H1 (cell line): ENCODE results near the gene COL19A1. TPM values are rescaled to one million over a fixed set of nuclear protein-coding genes. Genes with fewer than 3 reads are reported as not detected.

Experiments used
- CTCF ChIA-PET: fragments of 300-600 bp; sonication (Branson Sonifier 250); formaldehyde crosslinking; loops from one replicate; lab custom pipeline; 2021; ENCODE audit not compliant: partially characterized antibody; lab: Charles Lee
- POLR2A ChIA-PET: fragments of 300-600 bp; sonication (Branson Sonifier 250); formaldehyde crosslinking; loops from one replicate; lab custom pipeline; 2021; ENCODE audit warnings: inconsistent platforms; ENCODE audit not compliant: partially characterized antibody; lab: Charles Lee
- DNase-seq, 2 experiments: peaks; one replicate each; pipeline versions ENCODE4 v3.0.0 to v3.0.0-alpha.2; 2010 to 2022; ENCODE audit warnings: low spot score in 2 of 2, low read depth in 1 of 2, mixed read lengths in 1 of 2
- FAIRE-seq: peaks from 2 replicates; lab custom pipeline; 2011; peaks lifted over from hg19 to GRCh38; lab: Jason Lieb, UNC
- H2AFZ ChIP-seq: 2 replicates; pipeline ENCODE4 v1.8.1; 2012; ENCODE audit warnings: low read length, inconsistent platforms
- H2AK5ac ChIP-seq: 2 replicates; pipeline ENCODE4 v1.6.1; 2013; ENCODE audit warnings: low read depth, low read length
- H2BK120ac ChIP-seq: replicated peaks from 2 replicates; pipeline ENCODE3; 2013; ENCODE audit warnings: low read depth, low read length, inconsistent platforms
- H2BK12ac ChIP-seq: 2 replicates; pipeline ENCODE4 v1.6.1; 2013; ENCODE audit warnings: low read depth, low read length
- H2BK15ac ChIP-seq: 2 replicates; pipeline ENCODE4 v1.6.1; 2013; ENCODE audit warnings: low read length
- H2BK20ac ChIP-seq: 2 replicates; pipeline ENCODE4 v1.6.1; 2013; ENCODE audit warnings: low read length
- H2BK5ac ChIP-seq: 2 replicates; pipeline ENCODE4 v1.6.1; 2013; ENCODE audit warnings: low read depth, low read length
- H3K14ac ChIP-seq: 2 replicates; pipeline ENCODE4 v1.6.1; 2013; ENCODE audit warnings: inconsistent platforms; ENCODE audit not compliant: insufficient read length
- H3K18ac ChIP-seq: 2 replicates; pipeline ENCODE4 v1.6.1; 2013; ENCODE audit warnings: low read length; ENCODE audit errors: extremely low read depth
- H3K23ac ChIP-seq: 2 replicates; pipeline ENCODE4 v1.6.1; 2013; ENCODE audit warnings: inconsistent platforms; ENCODE audit not compliant: insufficient read length
- H3K23me2 ChIP-seq: 2 replicates; pipeline ENCODE4 v1.6.1; 2013; ENCODE audit warnings: low read depth, low read length
- H3K27ac ChIP-seq: 2 replicates; pipeline ENCODE4 v1.6.1; 2011; ENCODE audit warnings: low read depth, low read length, inconsistent platforms
- H3K27me3 ChIP-seq, 4 experiments: replicated peaks in 1 of 4; 1 replicate in 1 of 4; 2 replicates in 3 of 4; pipeline versions ENCODE4 v1.6.1 to v1.8.1; 2011 to 2013; ENCODE audit warnings: low read length in 3 of 4, mild to moderate bottlenecking in 3 of 4, inconsistent platforms in 2 of 4, mixed read lengths in 2 of 4, moderate library complexity in 1 of 4; ENCODE audit not compliant: control insufficient read depth in 3 of 4, insufficient read depth in 3 of 4; ENCODE audit errors: extremely low read depth in 1 of 4
- H3K36me3 ChIP-seq, 4 experiments: 2 replicates each; pipeline versions ENCODE4 v1.6.1 to v1.8.1; 2011 to 2013; ENCODE audit warnings: mild to moderate bottlenecking in 4 of 4, low read length in 3 of 4, moderate library complexity in 2 of 4, control low read depth in 1 of 4, inconsistent platforms in 1 of 4; ENCODE audit not compliant: insufficient read depth in 4 of 4, control insufficient read depth in 2 of 4
- H3K4ac ChIP-seq: replicated peaks from 2 replicates; pipeline ENCODE3; 2013; ENCODE audit warnings: low read length, low read depth, mixed read lengths, inconsistent platforms; ENCODE audit not compliant: insufficient read length
- H3K4me1 ChIP-seq, 4 experiments: replicated peaks in 1 of 4; 1 replicate in 1 of 4; 2 replicates in 3 of 4; pipeline versions ENCODE4 v1.6.1 to v1.8.1; 2011 to 2013; ENCODE audit warnings: low read length in 3 of 4, inconsistent platforms in 2 of 4, mixed read lengths in 1 of 4; ENCODE audit not compliant: insufficient read depth in 4 of 4, control insufficient read depth in 3 of 4
- H3K4me2 ChIP-seq, 2 experiments: 2 replicates each; pipeline versions ENCODE4 v1.6.1 to v1.8.1; 2011 to 2013; ENCODE audit warnings: low read depth in 2 of 2, low read length in 2 of 2, control low read depth in 1 of 2, inconsistent platforms in 1 of 2, mild to moderate bottlenecking in 1 of 2; ENCODE audit not compliant: insufficient read depth in 1 of 2
- H3K4me3 ChIP-seq, 4 experiments: fragments of 200-600, 300-600 bp in 1 of 4; sonication (generic), shearing (Covaris generic), sonication (Bioruptor Twin) in 1 of 4; 2 replicates each; pipeline versions ENCODE4 v1.5.1 to v1.8.1; 2011 to 2016; ENCODE audit warnings: low read length in 4 of 4, low read depth in 3 of 4, control low read depth in 2 of 4, inconsistent platforms in 2 of 4, mild to moderate bottlenecking in 2 of 4, mixed read lengths in 1 of 4, moderate library complexity in 1 of 4; ENCODE audit not compliant: insufficient read depth in 2 of 4; ENCODE audit errors: extremely low read depth in 1 of 4
- H3K56ac ChIP-seq: replicated peaks from 2 replicates; pipeline ENCODE3; 2013; ENCODE audit warnings: low read depth, mild to moderate bottlenecking, mixed read lengths, low read length, inconsistent platforms; ENCODE audit not compliant: insufficient read length
- H3K79me1 ChIP-seq: 2 replicates; pipeline ENCODE4 v1.6.1; 2013; ENCODE audit warnings: low read depth, low read length, control low read depth
- H3K79me2 ChIP-seq, 2 experiments: 2 replicates each; pipeline versions ENCODE4 v1.6.1 to v1.8.1; 2012 to 2013; ENCODE audit warnings: low read length in 2 of 2, mild to moderate bottlenecking in 2 of 2, inconsistent platforms in 1 of 2; ENCODE audit not compliant: insufficient read depth in 2 of 2, control insufficient read depth in 1 of 2
- H3K9ac ChIP-seq, 4 experiments: replicated peaks in 1 of 4; 1 replicate in 1 of 4; 2 replicates in 3 of 4; pipeline versions ENCODE4 v1.6.1 to v1.8.1; 2011 to 2013; ENCODE audit warnings: low read depth in 3 of 4, low read length in 3 of 4, control low read depth in 2 of 4, mild to moderate bottlenecking in 2 of 4, moderate library complexity in 2 of 4, inconsistent platforms in 1 of 4; ENCODE audit errors: extremely low read depth in 1 of 4
- H3K9me3 ChIP-seq, 2 experiments: 2 replicates each; pipeline versions ENCODE4 v1.6.1 to v1.8.1; 2012 to 2013; ENCODE audit warnings: mild to moderate bottlenecking in 2 of 2, moderate library complexity in 2 of 2, control low read depth in 1 of 2, inconsistent platforms in 1 of 2, low read depth in 1 of 2, low read length in 1 of 2, mixed read lengths in 1 of 2; ENCODE audit not compliant: insufficient read depth in 2 of 2
- H4K20me1 ChIP-seq, 2 experiments: replicated peaks in 1 of 2; 2 replicates each; pipeline versions ENCODE3 to v1.8.1; 2011 to 2013; ENCODE audit warnings: inconsistent platforms in 2 of 2, low read length in 2 of 2, mild to moderate bottlenecking in 1 of 2; ENCODE audit not compliant: insufficient read depth in 2 of 2, control insufficient read depth in 1 of 2
- H4K5ac ChIP-seq: 2 replicates; pipeline ENCODE4 v1.6.1; 2013; ENCODE audit warnings: low read length, low read depth, mixed read lengths, inconsistent platforms; ENCODE audit not compliant: insufficient read length
- H4K8ac ChIP-seq: 2 replicates; pipeline ENCODE4 v1.8.0; 2013; ENCODE audit warnings: mild to moderate bottlenecking, moderate library complexity, low read length, inconsistent platforms; ENCODE audit not compliant: insufficient read depth; ENCODE audit errors: extremely low read depth
- H4K91ac ChIP-seq: replicated peaks from 2 replicates; pipeline ENCODE3; 2013; ENCODE audit warnings: low read length, mixed read lengths, inconsistent platforms; ENCODE audit not compliant: insufficient read length
- BACH1 ChIP-seq: IDR thresholded peaks from 2 replicates; pipeline ENCODE4 v1.6.1; 2012; ENCODE audit warnings: low read length, improper control_type of control experiment
- CBX8 ChIP-seq: fragments of 300-800, 300-1000 bp; sonication (generic); IDR thresholded peaks from 2 replicates; pipeline ENCODE4 v1.7.1; 2016; ENCODE audit warnings: low read depth, low read length, borderline replicate concordance
- EP300 ChIP-seq, 2 experiments: IDR thresholded peaks; 1 replicate in 1 of 2; 2 replicates in 1 of 2; pipeline ENCODE4 v1.6.1; 2011 to 2012; ENCODE audit warnings: low read depth in 2 of 2, low read length in 2 of 2, mild to moderate bottlenecking in 2 of 2, borderline replicate concordance in 1 of 2, inconsistent platforms in 1 of 2, moderate library complexity in 1 of 2
- KDM4A ChIP-seq: IDR thresholded peaks from one replicate; pipeline ENCODE4 v1.7.1; 2012; ENCODE audit warnings: low read depth, mild to moderate bottlenecking, moderate library complexity, low read length, inconsistent platforms; ENCODE audit not compliant: severe bottlenecking
- TCF12 ChIP-seq: IDR thresholded peaks from 2 replicates; pipeline ENCODE4 v1.6.1; 2011; ENCODE audit warnings: low read depth, mild to moderate bottlenecking, low read length
- ZNF274 ChIP-seq: IDR thresholded peaks from 2 replicates; pipeline ENCODE4 v1.7.0; 2012; ENCODE audit warnings: low read length, borderline replicate concordance; ENCODE audit errors: extremely low read depth
- WGBS, 2 experiments: shearing (Covaris generic) in 1 of 2; methylation state at CpG; one replicate each; pipeline versions ENCODE4 v1.1.6 to v1.1.7; 2013 to 2015; ENCODE audit warnings: low lambda C conversion rate in 2 of 2, mixed read lengths in 2 of 2, inconsistent platforms in 1 of 2, low coverage in 1 of 2, missing lambda C conversion rate in 1 of 2; ENCODE audit not compliant: insufficient replicate concordance in 2 of 2, insufficient coverage in 1 of 2, insufficient read length in 1 of 2; ENCODE audit errors: extremely low coverage in 1 of 2, missing lambda C conversion rate in 1 of 2; 5-methylcytosine and 5-hydroxymethylcytosine counted together
- polyA plus RNA-seq, 7 experiments: library from polyadenylated mRNA; depleted of rRNA in 3 of 7; stranded (reverse) in 5 of 7; unstranded in 2 of 7; fragments of >200 nt in 5 of 7; fragments of 200-250 nt in 2 of 7; gene quantifications; 1 replicate in 5 of 7; 2 replicates in 1 of 7; 4 replicates in 1 of 7; pipeline versions ENCODE4 v1.2.1 to v1.2.3, GENCODE V29; 2011 to 2013; ENCODE audit warnings: missing spikeins in 2 of 7, mixed read lengths in 2 of 7
- total RNA-seq: library from RNA; stranded (reverse); fragmentation: NEBNext Ultra II Directional; extraction: Animal tissue kit (Norgen Biotek cat#: 25700); gene quantifications from 2 replicates; pipeline ENCODE4 v1.2.1, GENCODE V29; 2021
- TF ChIP-seq, protein P1 (sequence below), 3 experiments: IDR thresholded peaks; 1 replicate in 2 of 3; 2 replicates in 1 of 3; pipeline versions ENCODE4 v1.5.1 to v1.6.1; 2011; ENCODE audit warnings: low read length in 3 of 3, mild to moderate bottlenecking in 3 of 3, inconsistent platforms in 2 of 3, low read depth in 1 of 3, moderate library complexity in 1 of 3; ENCODE audit not compliant: insufficient read depth in 1 of 3; ENCODE audit errors: control extremely low read depth in 1 of 3

The COL19A1 gene
- total and polyA plus RNA-seq, 2 of the 8 experiments (the other 6 are each of a cell fraction or from before 2014, with no cell fraction given) = not detected

DNA sequence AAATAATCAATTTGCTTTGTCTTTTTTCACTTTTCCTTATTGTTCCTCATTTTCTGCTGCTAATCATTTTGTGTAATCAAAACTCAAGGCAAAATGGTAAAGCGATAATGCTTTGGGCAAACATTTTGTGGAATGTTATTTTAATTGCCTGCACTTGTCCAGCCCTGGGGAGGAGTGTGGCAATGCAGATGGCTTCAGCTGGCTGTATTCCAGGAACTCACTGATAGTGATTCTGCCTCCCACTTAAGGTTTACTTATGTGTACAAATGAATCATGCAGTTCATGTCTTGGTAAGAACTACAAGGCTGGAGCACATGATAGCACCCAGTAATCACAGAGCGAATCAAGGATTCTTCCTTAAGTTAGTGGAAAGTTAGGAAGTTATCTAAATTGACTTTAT lies 107.8 kb downstream of the COL19A1 start:
- Histone ChIP-seq H3K79me2 (no peaks in the 10 kb centered on the region), H2AFZ (no peak overlapping the region), H3K4ac (no peak overlapping the region), H3K4me3 (no peak overlapping the region), H3K4me2 (no peak overlapping the region), H3K56ac (no peak overlapping the region), H2BK12ac (no peak overlapping the region), H4K91ac (no peak overlapping the region), H3K27ac (no peak overlapping the region), H2BK15ac (no peak overlapping the region), H3K18ac (no peak overlapping the region), H3K23me2 (no peaks in the 10 kb centered on the region), H4K5ac (no peak overlapping the region), H2BK20ac (no peak overlapping the region), H4K20me1 (no peaks in the 10 kb centered on the region), H3K9ac (no peak overlapping the region), H3K9me3 (no peaks in the 10 kb centered on the region), H2BK5ac (no peak overlapping the region), H4K8ac (no peak overlapping the region), H2AK5ac (no peak overlapping the region), H3K4me1 (0 out of 7 replicates have a peak, but pooled peaks cover 0 to 3% (median 0%) of the 10 kb centered on the region in 4 experiments), H3K23ac (no peak overlapping the region), H3K14ac (no peak overlapping the region), H3K27me3 (no peaks in the 10 kb centered on the region), H3K79me1 (no peaks in the 10 kb centered on the region), H3K36me3 (no peaks in the 10 kb centered on the region), H2BK120ac (no peak overlapping the region)
- FAIRE-seq = no peak
- WGBS, 2 experiments = 94% methylated on average over 2 of the region's 2 CpGs; no CpG with 5 or more reads in 1 of the 2 experiments
- CTCF ChIA-PET = interaction anchor here (1.1 kb wide), 1 partner anchor 60 kb away, joined by 3 read pairs; no protein-coding TSS in a partner anchor
- TF ChIP-seq EP300 (IDR thresholded peaks at IDR 0.05; ENCODE audit: borderline replicate concordance in 1 of 2, low read depth in 2 of 2, low read length in 2 of 2) (no peak), BACH1 (no peak), TCF12 (no peak), KDM4A (no peak), CBX8 (no peak), ZNF274 (no peak)
- TF ChIP-seq, protein P1, sequence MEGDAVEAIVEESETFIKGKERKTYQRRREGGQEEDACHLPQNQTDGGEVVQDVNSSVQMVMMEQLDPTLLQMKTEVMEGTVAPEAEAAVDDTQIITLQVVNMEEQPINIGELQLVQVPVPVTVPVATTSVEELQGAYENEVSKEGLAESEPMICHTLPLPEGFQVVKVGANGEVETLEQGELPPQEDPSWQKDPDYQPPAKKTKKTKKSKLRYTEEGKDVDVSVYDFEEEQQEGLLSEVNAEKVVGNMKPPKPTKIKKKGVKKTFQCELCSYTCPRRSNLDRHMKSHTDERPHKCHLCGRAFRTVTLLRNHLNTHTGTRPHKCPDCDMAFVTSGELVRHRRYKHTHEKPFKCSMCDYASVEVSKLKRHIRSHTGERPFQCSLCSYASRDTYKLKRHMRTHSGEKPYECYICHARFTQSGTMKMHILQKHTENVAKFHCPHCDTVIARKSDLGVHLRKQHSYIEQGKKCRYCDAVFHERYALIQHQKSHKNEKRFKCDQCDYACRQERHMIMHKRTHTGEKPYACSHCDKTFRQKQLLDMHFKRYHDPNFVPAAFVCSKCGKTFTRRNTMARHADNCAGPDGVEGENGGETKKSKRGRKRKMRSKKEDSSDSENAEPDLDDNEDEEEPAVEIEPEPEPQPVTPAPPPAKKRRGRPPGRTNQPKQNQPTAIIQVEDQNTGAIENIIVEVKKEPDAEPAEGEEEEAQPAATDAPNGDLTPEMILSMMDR (IDR thresholded peaks at IDR 0.05; ENCODE audit: control extremely low read depth in 1 of 3, insufficient read depth in 1 of 3, low read depth in 1 of 3, low read length in 3 of 3) = no peak
- DNase-seq = no peak
- POLR2A ChIA-PET = no interaction called here
